CD4-positive, alpha-beta T cell treated with Interleukin-6 at 100 ng/mL for 8 hours (primary cell): Measurements from ENCODE around the gene RALGPS1.

Experiments used
- DNase-seq: peaks from one replicate; pipeline ENCODE4 v3.0.0-alpha.2; 2020; ENCODE audit warnings: mixed read lengths, low spot score

Gene RALGPS1

DNA sequence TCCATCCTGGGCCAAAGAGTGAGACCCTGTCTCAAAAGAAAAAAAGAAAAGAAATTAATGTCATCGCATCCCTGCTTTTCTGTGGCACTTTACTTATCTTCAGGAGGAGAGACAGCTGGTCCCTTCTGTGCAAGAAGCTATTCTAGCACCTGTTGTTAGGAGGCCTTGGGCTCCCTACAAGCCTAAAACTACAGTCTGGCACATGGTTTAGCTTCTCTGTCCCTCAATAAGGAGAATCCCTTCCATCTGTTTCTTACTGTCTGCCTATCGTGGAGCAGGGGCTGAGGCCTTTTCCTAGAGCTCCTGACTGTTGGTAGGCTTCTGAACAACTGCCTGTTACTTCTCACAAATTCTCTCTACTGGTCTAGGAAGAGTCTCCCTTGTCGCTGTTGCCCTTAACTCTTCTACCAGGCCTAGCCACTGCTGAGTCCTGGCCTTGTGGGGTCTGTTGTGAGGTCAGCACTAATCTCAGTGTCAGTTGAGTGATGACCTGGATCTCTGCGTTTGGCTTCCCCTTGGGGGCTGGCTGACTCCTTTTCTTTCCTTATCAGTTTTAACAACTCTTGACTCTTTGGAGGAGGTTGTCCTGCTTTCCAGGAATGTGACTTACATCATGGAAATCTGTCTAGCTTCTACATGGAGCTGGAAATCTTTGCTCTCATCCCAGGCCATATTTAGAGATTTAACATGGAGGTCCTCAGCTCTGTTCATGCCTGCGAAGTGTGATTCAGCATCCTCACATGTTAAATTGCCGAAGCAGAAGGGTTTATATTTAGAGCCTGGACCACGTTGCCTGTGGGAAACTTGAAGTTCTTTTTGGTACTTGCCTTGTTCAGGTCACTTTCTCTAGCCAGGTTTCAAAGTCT, 344.3 kb downstream of the RALGPS1 start:
- DNase-seq = no peak

DNA sequence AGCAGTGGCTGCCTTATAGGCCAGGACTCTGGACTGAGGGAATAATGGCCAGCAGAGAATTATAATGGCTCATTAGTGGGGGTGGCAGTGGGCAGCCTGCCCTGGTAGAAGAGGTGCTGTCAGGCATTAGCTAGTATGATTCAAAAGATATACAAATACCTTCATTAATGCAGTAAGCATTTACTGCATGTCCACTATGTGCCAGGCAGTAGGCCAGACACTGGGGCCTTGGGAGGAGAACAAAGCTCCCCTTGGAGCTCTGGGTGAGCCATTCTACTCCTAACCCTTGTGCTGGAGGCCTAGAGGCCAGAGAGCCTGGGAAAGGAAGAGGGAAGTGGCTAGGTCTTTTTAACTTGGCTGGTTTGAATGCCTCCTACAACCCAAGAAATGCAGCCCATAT, 348.0 kb downstream of the RALGPS1 start:
- no peak for DNase-seq

DNA sequence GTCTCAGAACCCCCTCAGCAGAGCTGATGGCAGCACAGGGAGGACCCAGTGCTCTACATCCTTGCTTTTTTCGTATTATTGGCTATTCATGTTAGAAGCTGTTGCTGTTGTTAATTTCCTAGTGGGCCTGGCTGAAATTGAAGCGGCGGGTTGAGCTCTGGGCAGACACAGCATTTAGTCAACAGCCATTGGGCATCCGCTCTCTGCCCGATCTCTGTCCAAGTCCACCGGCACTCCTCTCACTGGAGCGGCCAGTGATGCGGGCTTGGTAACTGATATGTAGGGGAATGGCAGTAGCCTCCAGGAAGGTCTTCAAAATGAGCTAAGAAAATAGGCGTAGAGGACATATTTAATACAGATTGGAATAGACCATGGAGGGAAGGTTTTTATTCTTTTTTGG, 348.7 kb downstream of the RALGPS1 start:
- no peak for DNase-seq

DNA sequence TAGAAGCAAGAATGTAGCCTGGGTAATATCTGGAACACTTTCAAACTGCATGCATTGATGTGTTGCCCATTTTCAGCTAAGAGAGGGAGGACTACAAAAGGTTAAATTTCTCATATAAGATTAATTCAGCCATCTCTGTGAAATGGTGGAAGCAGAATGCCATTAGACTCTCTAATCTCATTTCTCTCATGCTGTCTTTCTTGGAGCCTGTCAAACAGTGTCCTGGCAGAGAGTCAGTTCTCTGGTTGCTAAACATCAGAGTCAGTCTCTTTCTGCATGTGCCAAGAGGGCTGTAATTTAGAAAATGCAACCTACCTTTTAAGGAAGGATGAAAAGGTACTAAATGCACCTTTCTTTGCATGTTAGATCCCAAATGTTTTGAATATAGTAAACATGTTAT, 349.1 kb downstream of the RALGPS1 start:
- no peak for DNase-seq

DNA sequence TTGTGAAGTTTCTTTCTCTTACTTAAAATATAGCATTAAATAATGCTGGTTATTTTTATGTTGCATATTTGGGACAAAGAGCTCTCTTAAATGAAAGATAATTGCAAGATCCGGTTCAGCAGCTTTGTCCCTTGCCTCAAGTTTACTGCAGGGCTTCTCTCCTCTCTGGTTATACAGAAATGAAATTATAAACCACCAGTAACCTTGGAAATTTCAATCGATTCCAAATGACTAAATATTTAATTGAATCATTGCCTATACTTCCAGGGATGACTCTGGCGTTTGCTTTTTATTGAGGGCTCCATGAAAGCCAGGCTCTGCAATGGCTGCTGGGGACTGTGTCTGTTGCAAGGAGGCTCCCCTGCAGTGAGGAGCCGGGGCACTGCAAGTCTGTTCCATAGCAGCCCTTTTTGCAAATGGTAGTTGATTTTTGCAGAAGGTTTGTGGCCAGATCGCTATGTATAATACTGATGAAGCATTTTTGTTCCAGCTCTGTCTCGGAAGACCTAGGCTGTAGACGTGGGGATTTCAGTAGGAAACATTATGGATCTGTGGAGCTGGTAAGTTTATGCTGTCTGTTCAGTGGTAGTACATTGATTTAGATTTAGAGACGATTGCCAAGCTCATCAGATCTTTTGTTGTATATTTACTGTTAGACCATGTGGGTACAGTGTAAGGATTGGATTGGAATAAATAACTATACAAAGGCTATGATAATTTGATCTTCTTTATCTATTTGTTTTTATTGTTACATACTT, 350.1 kb downstream of the RALGPS1 start, which contains the start of gene GARNL3:
Gene GARNL3, plus strand, starts transcription at position 313 of the 758 bp plus-strand sequence. Its CDS starts 104 bp downstream, at position 417.
- no peak for DNase-seq

DNA sequence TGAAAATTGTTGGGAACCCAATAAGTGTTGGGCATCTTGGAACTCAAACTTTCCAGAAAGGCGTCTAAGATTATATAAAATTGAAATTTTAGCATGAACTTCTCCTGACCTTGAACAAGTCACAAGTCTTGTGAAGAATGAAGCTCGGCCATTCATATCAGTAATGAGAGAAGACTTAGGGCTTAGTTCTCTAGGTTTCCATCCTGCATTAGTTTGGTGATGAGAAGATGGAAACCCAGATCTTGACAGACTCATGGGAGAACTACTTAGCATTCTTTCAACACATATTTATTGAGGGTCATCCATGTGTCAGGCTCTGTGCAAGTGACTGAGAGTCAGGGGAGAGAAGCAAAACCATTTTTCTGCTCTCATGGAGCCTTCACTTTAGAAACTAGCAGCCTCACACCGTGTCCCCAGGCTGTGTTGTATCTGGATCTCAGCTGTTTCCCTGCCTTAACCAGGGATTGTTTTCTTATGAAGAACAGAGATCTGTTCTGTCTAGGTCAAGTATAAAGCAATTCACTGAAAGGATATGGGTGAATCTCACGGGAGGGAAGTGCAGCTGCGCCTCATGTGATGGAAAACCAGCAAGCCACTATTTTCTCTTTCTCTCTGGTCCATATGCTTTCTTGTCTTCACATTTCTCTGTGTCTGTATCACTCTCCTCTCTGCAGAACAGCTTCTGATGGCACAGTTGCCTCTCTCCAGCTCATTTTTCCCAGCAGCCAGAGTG, 353.4 kb downstream of the RALGPS1 start:
- DNase-seq = no peak

DNA sequence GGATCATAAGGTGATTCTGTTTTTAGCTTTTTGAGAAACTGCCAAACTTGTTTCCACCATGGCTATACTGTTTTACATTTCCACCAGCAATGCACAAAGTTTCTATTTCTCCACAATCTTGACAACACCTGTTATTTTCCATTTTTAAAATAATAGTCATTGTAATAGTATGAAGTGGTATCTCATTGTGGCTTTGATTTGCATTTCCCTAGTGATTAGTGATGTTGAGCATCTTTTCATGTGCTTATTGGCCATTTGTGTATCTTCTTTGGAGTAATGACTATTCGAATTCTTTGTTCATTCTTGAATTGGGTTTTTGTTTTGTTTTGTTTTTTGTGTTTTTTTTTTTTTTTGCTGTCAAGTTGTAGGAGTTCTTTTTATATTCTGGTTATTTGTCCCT, 354.9 kb downstream of the RALGPS1 start:
- no peak for DNase-seq
